Measurements from ENCODE around the gene USB1.

The USB1 gene

GRCh38 chr16:58035356-58036170 is 34.4 kb downstream of the USB1 start:
- DNase-seq = no peak

GRCh38 chr16:58036943-58037342 is 35.7 kb downstream of the USB1 start:
- DNase-seq = no peak

GRCh38 chr16:58037365-58038057 is 36.3 kb downstream of the USB1 start:
- no peak for DNase-seq

GRCh38 chr16:58038219-58038641 is 37.0 kb downstream of the USB1 start:
- no peak for DNase-seq

- no peak for DNase-seq
Observed at GRCh38 chr16:58039829-58040495, 38.8 kb downstream of the USB1 start.

- DNase-seq = no peak
Observed at GRCh38 chr16:58040496-58040846, 39.3 kb downstream of the USB1 start.

GRCh38 chr16:58040945-58041627 is 39.9 kb downstream of the USB1 start:
- DNase-seq = no peak

- DNase-seq = no peak
Observed at GRCh38 chr16:58041628-58041955, 40.4 kb downstream of the USB1 start.

- DNase-seq = no peak
Observed at GRCh38 chr16:58042001-58042885, 41.0 kb downstream of the USB1 start.

GRCh38 chr16:58042886-58043515 is 41.8 kb downstream of the USB1 start:
- no peak for DNase-seq

- no peak for DNase-seq
Observed at GRCh38 chr16:58043571-58044155, 42.5 kb downstream of the USB1 start.

GRCh38 chr16:58044266-58045019 is 43.2 kb downstream of the USB1 start:
- DNase-seq = no peak

- DNase-seq = no peak
Observed at GRCh38 chr16:58045096-58045495, 43.9 kb downstream of the USB1 start.

GRCh38 chr16:58046054-58046881 is 45.1 kb downstream of the USB1 start:
- no peak for DNase-seq

- no peak for DNase-seq
Observed at GRCh38 chr16:58046936-58047335, 45.7 kb downstream of the USB1 start.

- DNase-seq = no peak
Observed at GRCh38 chr16:58047557-58048348, 46.5 kb downstream of the USB1 start.

GRCh38 chr16:58048494-58049231 is 47.5 kb downstream of the USB1 start:
- DNase-seq = no peak
